Stimulated activated effector memory CD8-positive, alpha-beta T cell treated with anti-CD3 and anti-CD28 coated beads, Interleukin-12 subunit alpha, Interleukin-12 subunit beta, amount 100 ng/mL, for 72 hours (primary cell): ENCODE results near the gene MEMO1.
"Not testable (repeated sequence)": the region's sequence is repeated elsewhere in the genome, so short reads cannot be mapped to it uniquely, and the experiment has no call there.

ENCODE experiments used
- ATAC-seq: fragments of 150-1000 bp; cut with Tn5 transposase; 2 replicates; pipeline ENCODE4 v1.10.0; 2021
- DNase-seq, 2 donors: peaks; one replicate each; pipeline ENCODE4 v3.0.0; 2021 to 2022; ENCODE audit warnings: low spot score in 2 of 2
- H3K27ac Mint-ChIP-seq: one replicate; pipeline ENCODE4 v1.8.0; 2022; ENCODE audit warnings: mild to moderate bottlenecking, mixed read lengths
- H3K36me3 Mint-ChIP-seq: one replicate; pipeline ENCODE4 v1.8.0; 2022; ENCODE audit warnings: mild to moderate bottlenecking, mixed read lengths
- H3K4me1 Mint-ChIP-seq: one replicate; pipeline ENCODE4 v1.8.0; 2022; ENCODE audit warnings: mixed read lengths
- H3K4me3 Mint-ChIP-seq: one replicate; pipeline ENCODE4 v1.8.0; 2022; ENCODE audit warnings: mild to moderate bottlenecking, mixed read lengths
- H3K9me3 Mint-ChIP-seq: one replicate; pipeline ENCODE4 v1.8.0; 2022; ENCODE audit warnings: mixed read lengths

Gene MEMO1

DNA sequence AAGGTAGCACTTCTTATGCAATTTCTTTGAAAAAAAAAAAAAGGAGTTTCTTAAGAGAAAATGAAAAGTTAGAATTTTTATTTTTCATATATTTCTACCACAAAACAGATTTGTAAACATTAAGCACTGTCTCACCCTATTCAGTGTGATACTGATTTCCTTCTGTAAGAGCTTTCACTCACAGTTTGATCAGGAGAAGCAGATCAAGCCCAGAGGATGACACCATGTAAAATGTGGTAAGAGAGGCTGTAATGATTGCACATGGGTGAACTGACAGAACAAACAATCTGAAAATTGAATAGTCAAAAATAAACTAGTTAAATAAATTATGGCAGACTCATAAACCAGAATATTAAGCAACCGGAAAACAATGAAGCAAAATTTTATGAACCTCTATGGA, 54.5 kb downstream of the MEMO1 start:
- DNase-seq = no peak
- Mint-ChIP-seq H3K4me1 (peaks cover 23% of the 10 kb centered on the region), H3K9me3 (no peaks in the 10 kb centered on the region), H3K27ac (no peak overlapping the region), H3K36me3 (peaks cover 27% of the 10 kb centered on the region), H3K4me3 (no peak overlapping the region)
- no peak for ATAC-seq

GRCh38 chr2:31953095-31953494, 57.7 kb downstream of the MEMO1 start:
- not testable (repeated sequence) for H3K4me3 Mint-ChIP-seq, DNase-seq, ATAC-seq, H3K27ac Mint-ChIP-seq, H3K9me3 Mint-ChIP-seq
- peaks cover 34% of the 10 kb centered on the region for H3K36me3 Mint-ChIP-seq
- H3K4me1 Mint-ChIP-seq = peaks cover 14% of the 10 kb centered on the region

DNA sequence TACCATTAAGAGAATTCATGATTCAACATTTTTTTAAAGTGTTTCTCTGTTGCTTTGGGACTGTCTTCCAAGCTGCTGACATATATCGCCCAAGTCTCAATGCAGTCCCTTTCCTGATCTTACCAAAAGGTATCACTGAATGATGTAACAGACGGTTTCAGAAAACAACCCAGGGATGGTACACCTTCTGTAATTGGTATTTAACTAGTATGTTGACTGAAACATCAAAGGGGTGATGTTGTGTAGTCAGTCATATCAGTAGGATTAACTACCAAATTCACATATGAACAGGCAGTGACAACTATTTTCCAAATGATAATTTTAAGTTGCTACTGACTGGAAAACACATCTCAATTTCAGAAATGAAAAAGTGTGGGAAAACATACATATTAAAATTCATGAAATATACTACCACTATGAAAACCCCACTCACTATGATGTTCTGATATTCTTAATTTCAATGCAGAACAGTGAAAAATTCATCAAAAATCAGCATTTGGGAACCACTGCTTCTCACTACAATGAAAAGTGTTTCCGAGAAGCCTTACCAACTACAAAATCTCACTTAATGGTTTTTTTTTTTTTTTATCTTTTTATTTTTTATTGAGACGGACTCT, 59.8 kb downstream of the MEMO1 start:
- Mint-ChIP-seq H3K9me3 (no peaks in the 10 kb centered on the region), H3K36me3 (peaks cover 29% of the 10 kb centered on the region), H3K27ac (peak overlapping the region; percentile 18), H3K4me1 (peaks cover 13% of the 10 kb centered on the region), H3K4me3 (no peak overlapping the region)
- DNase-seq = no peak
- ATAC-seq = peak; percentile 85

DNA sequence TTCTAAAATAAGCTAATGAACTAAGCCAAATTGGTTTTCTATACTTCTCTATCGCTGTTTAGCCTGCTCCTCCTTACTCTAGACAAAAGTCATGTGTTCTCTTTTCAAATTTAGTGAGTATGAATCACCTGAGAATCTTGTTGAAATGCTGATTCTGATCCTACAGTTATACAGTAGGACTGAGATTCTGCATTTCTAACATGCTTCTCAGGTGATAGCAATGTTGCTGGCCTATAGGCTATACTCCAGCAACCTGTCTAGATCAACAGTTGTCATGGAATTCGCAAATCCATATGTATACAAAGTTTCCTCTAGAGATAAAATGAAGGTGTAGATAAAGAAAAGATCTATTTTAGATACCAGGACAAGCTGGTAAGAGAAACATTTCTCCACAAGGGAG, 62.9 kb downstream of the MEMO1 start:
- DNase-seq = no peak
- no peak for ATAC-seq
- H3K9me3 Mint-ChIP-seq = no peaks in the 10 kb centered on the region
- H3K4me1 Mint-ChIP-seq = peaks cover 34% of the 10 kb centered on the region
- H3K36me3 Mint-ChIP-seq = peaks cover 17% of the 10 kb centered on the region
- H3K4me3 Mint-ChIP-seq = no peak overlapping the region
- H3K27ac Mint-ChIP-seq = no peak overlapping the region

DNA sequence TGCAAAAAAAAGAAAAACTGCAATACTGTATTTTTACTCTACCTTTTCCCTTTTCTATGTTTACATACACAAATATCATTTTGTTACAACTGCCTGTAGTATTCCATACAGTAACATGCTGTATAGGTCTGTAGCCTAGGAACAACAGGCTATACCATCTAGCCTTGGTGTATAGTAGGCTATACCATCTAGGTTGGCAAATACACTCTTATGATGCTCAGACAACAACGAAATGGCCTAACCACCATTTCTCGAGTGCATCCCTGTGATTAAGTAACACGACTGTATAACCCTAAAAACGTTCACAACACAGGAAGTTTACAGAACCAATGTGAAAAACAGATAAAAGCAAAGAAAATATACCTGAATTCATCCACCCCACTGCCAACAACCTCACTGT, 64.0 kb downstream of the MEMO1 start:
- Mint-ChIP-seq H3K9me3 (no peaks in the 10 kb centered on the region), H3K4me1 (peaks cover 34% of the 10 kb centered on the region), H3K4me3 (no peak overlapping the region), H3K27ac (no peak overlapping the region), H3K36me3 (peaks cover 27% of the 10 kb centered on the region)
- ATAC-seq (no peak), DNase-seq (no peak)

DNA sequence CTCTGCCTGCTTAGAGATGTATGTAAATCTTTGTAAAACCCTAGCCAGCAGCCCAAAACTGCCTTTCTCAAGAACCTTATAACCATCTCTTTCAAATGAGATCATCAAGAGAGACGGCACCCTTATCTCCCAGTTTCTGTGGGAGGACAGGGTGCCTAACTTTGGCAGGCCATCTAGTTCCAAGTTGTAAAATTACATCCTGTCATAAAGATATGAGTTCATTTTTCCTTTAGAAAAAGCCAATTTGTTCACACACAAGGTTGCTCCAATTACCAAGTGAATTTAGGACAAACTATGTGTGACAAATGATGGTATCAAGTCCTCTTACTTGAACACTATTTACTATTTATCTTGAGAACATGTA, 65.3 kb downstream of the MEMO1 start:
- H3K36me3 Mint-ChIP-seq = peaks cover 24% of the 10 kb centered on the region
- no peak overlapping the region for H3K4me3 Mint-ChIP-seq
- H3K9me3 Mint-ChIP-seq = no peaks in the 10 kb centered on the region
- ATAC-seq = no peak
- DNase-seq = no peak
- H3K27ac Mint-ChIP-seq = peak overlapping the region; percentile 41
- peaks cover 34% of the 10 kb centered on the region for H3K4me1 Mint-ChIP-seq

GRCh38 chr2:31944828-31945571, 65.8 kb downstream of the MEMO1 start:
- H3K27ac Mint-ChIP-seq = peak overlapping the region; percentile 41

GRCh38 chr2:31943636-31944225, 67.1 kb downstream of the MEMO1 start:
- Mint-ChIP-seq H3K36me3 (peaks cover 21% of the 10 kb centered on the region), H3K9me3 (no peaks in the 10 kb centered on the region), H3K4me1 (peaks cover 27% of the 10 kb centered on the region), H3K27ac (peak overlapping the region; percentile 41), H3K4me3 (no peak overlapping the region)
- ATAC-seq = no peak
- no peak for DNase-seq

More at GRCh38 chr2:31944828-31945571, 65.8 kb downstream of the MEMO1 start:
- no peak overlapping the region for H3K4me3 Mint-ChIP-seq
- H3K9me3 Mint-ChIP-seq = no peaks in the 10 kb centered on the region
- H3K36me3 Mint-ChIP-seq = peaks cover 21% of the 10 kb centered on the region
- DNase-seq (no peak), ATAC-seq (no peak)
- peaks cover 34% of the 10 kb centered on the region for H3K4me1 Mint-ChIP-seq

DNA sequence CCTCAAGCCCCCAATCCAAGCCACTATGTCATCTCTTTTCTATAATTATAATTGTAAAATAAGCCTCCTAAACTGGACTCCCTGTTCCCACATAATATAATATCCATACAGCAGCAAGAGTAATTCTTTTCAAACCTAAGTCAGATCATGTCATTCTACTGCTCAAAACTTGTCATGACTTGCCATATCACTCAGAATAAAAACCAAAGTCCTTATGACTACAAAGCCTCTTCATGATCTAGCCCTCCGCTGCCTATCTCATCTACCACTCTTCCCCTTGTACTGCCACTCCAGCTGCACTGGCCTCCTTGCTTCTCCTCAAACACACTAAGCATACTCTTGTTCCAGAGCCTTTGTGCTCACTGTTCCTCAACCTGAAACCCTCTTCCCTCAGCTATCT, 69.9 kb downstream of the MEMO1 start:
- no peaks in the 10 kb centered on the region for H3K9me3 Mint-ChIP-seq
- peak; percentile 34 for ATAC-seq

GRCh38 chr2:31937741-31938140, 73.1 kb downstream of the MEMO1 start:
- no peak overlapping the region for H3K27ac Mint-ChIP-seq
- no peak overlapping the region for H3K4me3 Mint-ChIP-seq
- ATAC-seq (no peak), DNase-seq (no peak)
- H3K4me1 Mint-ChIP-seq = peaks cover 5% of the 10 kb centered on the region
- H3K36me3 Mint-ChIP-seq = peaks cover 14% of the 10 kb centered on the region
- H3K9me3 Mint-ChIP-seq = no peaks in the 10 kb centered on the region

More for the DNA sequence above, 69.9 kb downstream of the MEMO1 start:
- peaks cover 27% of the 10 kb centered on the region for H3K4me1 Mint-ChIP-seq
- H3K4me3 Mint-ChIP-seq = no peak overlapping the region
- no peak for DNase-seq
- no peak overlapping the region for H3K27ac Mint-ChIP-seq
- H3K36me3 Mint-ChIP-seq = peaks cover 21% of the 10 kb centered on the region

DNA sequence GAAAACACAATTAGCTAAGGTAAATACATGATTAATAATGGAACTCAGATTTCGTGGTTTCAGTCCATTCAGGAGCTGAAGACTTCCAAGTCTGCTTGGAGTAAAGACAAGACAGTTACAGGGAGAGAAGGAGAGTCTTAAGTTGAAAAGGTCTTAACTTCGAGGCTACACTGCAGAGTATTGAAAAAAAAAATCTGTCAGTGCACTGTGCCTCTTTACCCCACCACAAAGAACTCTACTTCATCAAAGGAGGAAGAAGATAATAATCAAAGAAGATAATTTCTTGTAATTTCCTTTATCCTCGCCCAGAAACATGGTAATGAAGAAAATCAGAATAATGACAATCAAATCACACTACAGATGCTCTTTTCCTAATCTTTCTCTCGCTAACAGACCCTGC, 75.4 kb downstream of the MEMO1 start:
- Mint-ChIP-seq H3K9me3 (no peaks in the 10 kb centered on the region), H3K4me3 (no peak overlapping the region), H3K4me1 (peaks cover 5% of the 10 kb centered on the region), H3K36me3 (peaks cover 8% of the 10 kb centered on the region), H3K27ac (no peak overlapping the region)
- no peak for DNase-seq
- ATAC-seq = no peak

DNA sequence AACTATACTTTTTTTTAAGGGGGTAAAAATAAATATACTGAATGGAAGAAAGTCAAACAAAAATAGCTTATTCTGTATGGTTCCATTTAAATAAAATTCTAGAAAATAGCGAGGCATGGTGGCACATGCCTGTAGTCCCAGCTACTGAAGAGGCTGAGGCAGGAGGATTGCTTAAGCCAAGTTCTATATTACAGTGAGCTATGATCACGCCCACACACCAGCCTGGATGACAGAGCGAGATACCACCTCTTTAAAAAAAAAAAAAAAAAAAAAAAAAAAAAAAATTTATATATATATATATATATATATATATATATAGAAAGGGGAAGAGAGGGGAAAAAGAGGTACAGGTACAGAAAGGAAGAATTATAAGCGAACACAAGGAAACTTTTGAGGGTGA, 77.7 kb downstream of the MEMO1 start:
- H3K4me1 Mint-ChIP-seq = peaks cover 5% of the 10 kb centered on the region
- H3K36me3 Mint-ChIP-seq = peaks cover 13% of the 10 kb centered on the region
- no peaks in the 10 kb centered on the region for H3K9me3 Mint-ChIP-seq
- no peak overlapping the region for H3K4me3 Mint-ChIP-seq
- no peak for DNase-seq
- H3K27ac Mint-ChIP-seq = peak overlapping the region; percentile 33
- ATAC-seq = no peak

- H3K4me1 Mint-ChIP-seq = peaks cover 5% of the 10 kb centered on the region
- no peaks in the 10 kb centered on the region for H3K9me3 Mint-ChIP-seq
- H3K27ac Mint-ChIP-seq = peak overlapping the region; percentile 33
- DNase-seq = no peak
- H3K36me3 Mint-ChIP-seq = peaks cover 13% of the 10 kb centered on the region
- peak; percentile 64 for ATAC-seq
- no peak overlapping the region for H3K4me3 Mint-ChIP-seq
Observed at GRCh38 chr2:31932589-31932988, 78.2 kb downstream of the MEMO1 start.

- no peaks in the 10 kb centered on the region for H3K9me3 Mint-ChIP-seq
- H3K27ac Mint-ChIP-seq = no peak overlapping the region
- H3K4me1 Mint-ChIP-seq = peaks cover 5% of the 10 kb centered on the region
- peaks cover 20% of the 10 kb centered on the region for H3K36me3 Mint-ChIP-seq
- H3K4me3 Mint-ChIP-seq = no peak overlapping the region
- ATAC-seq (no peak), DNase-seq (no peak)
Observed at GRCh38 chr2:31931916-31932315, 78.9 kb downstream of the MEMO1 start.

DNA sequence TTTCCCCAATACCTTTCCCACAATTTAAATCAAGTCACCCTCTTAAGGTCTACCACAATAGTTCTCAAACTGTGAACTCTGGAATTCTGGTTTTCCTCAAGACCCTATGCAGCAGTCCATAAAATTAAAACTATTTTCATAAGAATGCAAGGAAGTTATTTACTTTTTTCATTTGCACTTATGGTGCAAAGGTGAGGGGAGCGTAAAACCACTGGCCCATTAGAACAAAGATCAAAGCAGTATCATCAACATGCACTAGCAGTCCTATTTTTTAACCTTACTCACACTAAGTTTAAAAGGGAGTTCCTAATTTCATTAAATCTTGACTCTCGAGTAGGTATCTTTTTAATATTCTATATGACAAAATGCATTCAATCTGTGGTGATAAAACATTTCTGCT, 85.3 kb downstream of the MEMO1 start:
- no peak for DNase-seq
- H3K27ac Mint-ChIP-seq = no peak overlapping the region
- H3K4me1 Mint-ChIP-seq = peaks cover 16% of the 10 kb centered on the region
- no peak for ATAC-seq
- H3K4me3 Mint-ChIP-seq = no peak overlapping the region
- peaks cover 34% of the 10 kb centered on the region for H3K36me3 Mint-ChIP-seq
- H3K9me3 Mint-ChIP-seq = no peaks in the 10 kb centered on the region

- H3K4me3 Mint-ChIP-seq = no peak overlapping the region
- H3K27ac Mint-ChIP-seq = no peak overlapping the region
- H3K36me3 Mint-ChIP-seq = peaks cover 42% of the 10 kb centered on the region
- DNase-seq (no peak), ATAC-seq (no peak)
- no peaks in the 10 kb centered on the region for H3K9me3 Mint-ChIP-seq
- H3K4me1 Mint-ChIP-seq = peaks cover 16% of the 10 kb centered on the region
Observed at GRCh38 chr2:31923662-31924061, 87.1 kb downstream of the MEMO1 start.
